BJ (cell line): ENCODE results near the gene PRR29. TPM values are rescaled to one million over a fixed set of nuclear protein-coding genes. Genes with fewer than 3 reads are reported as not detected.

ENCODE experiments used
- CTCF ChIA-PET: fragments of 350-600 bp; formaldehyde crosslinking; extraction: SDS; loops from one replicate; lab custom pipeline; 2021; ENCODE audit warnings: antibody characterized with exemption, inconsistent platforms; lab: Yijun Ruan, JAX
- POLR2A ChIA-PET: fragments of 300-600 bp; sonication (Branson Sonifier 250); formaldehyde crosslinking; extraction: SDS; loops from one replicate; lab custom pipeline; 2021; ENCODE audit warnings: antibody characterized with exemption; lab: Charles Lee
- DNase-seq: peaks from one replicate; pipeline ENCODE4 v3.0.0-alpha.2; 2011; ENCODE audit warnings: low read depth
- H3K27me3 ChIP-seq: 2 replicates; pipeline ENCODE4 v1.6.0; 2011; ENCODE audit warnings: low read length; ENCODE audit not compliant: control insufficient read depth, insufficient read depth
- H3K36me3 ChIP-seq: 2 replicates; pipeline ENCODE4 v1.5.1; 2011; ENCODE audit warnings: low read length; ENCODE audit not compliant: control insufficient read depth, insufficient read depth
- H3K4me3 ChIP-seq: 2 replicates; pipeline ENCODE4 v1.5.1; 2011; ENCODE audit warnings: low read depth, mild to moderate bottlenecking, control low read depth, low read length
- polyA plus RNA-seq: library from polyadenylated mRNA; depleted of rRNA; stranded (reverse); fragments of >200 nt; gene quantifications from 2 replicates; pipeline ENCODE4 v1.2.3, GENCODE V29; 2011
- TF ChIP-seq, protein P1 (sequence below): IDR thresholded peaks from 2 replicates; pipeline ENCODE4 v1.5.1; 2011; ENCODE audit warnings: low read depth, mild to moderate bottlenecking, control low read depth, inconsistent platforms, low read length, moderate library complexity; ENCODE audit not compliant: insufficient read depth

Gene PRR29
- polyA plus RNA-seq, 1 experiment: 0.21 TPM

DNA sequence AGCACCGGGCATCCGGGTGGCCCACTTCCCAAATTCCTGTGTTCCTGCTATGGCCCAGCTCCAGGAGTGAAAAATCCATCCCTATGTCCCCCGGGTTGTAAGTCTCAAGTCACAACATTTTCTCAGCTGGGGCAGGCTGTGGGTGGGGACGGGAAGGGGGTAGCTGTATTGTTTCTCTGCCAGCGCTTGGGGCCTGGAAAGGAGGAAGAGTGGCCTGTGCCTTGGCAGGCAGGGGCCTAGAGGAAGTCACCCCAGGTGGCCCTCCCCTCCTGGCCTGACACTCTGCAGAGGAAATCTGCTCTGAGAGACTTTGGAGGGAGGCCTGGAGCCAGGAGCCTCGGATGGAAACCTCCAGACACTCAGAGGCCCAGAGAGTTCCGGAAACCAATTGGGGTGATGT, 14.8 kb upstream of the PRR29 start:
- POLR2A ChIA-PET: no interaction called here
- Histone ChIP-seq H3K27me3 (no peaks in the 10 kb centered on the region), H3K4me3 (no peak overlapping the region), H3K36me3 (no peaks in the 10 kb centered on the region)
- no peak for DNase-seq
- CTCF ChIA-PET: interaction anchor here (1.1 to 5.9 kb wide), 4 partner anchors 9 to 64 kb away, joined by 3 to 26 read pairs (median 15); partner anchors contain the start of gene GH1
- TF ChIP-seq, protein P1, sequence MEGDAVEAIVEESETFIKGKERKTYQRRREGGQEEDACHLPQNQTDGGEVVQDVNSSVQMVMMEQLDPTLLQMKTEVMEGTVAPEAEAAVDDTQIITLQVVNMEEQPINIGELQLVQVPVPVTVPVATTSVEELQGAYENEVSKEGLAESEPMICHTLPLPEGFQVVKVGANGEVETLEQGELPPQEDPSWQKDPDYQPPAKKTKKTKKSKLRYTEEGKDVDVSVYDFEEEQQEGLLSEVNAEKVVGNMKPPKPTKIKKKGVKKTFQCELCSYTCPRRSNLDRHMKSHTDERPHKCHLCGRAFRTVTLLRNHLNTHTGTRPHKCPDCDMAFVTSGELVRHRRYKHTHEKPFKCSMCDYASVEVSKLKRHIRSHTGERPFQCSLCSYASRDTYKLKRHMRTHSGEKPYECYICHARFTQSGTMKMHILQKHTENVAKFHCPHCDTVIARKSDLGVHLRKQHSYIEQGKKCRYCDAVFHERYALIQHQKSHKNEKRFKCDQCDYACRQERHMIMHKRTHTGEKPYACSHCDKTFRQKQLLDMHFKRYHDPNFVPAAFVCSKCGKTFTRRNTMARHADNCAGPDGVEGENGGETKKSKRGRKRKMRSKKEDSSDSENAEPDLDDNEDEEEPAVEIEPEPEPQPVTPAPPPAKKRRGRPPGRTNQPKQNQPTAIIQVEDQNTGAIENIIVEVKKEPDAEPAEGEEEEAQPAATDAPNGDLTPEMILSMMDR: no peak

- Histone ChIP-seq H3K27me3 (no peaks in the 10 kb centered on the region), H3K4me3 (no peak overlapping the region), H3K36me3 (no peaks in the 10 kb centered on the region)
- POLR2A ChIA-PET: no interaction called here
- no peak for DNase-seq
- TF ChIP-seq, protein P1: no peak
- CTCF ChIA-PET: interaction anchor here (0.6 to 5.9 kb wide), 8 partner anchors 10 to 165 kb away, joined by 3 to 26 read pairs (median 4); partner anchors contain the start of genes GH1, ICAM2 and PRR29
Observed at GRCh38 chr17:63984236-63984635, 13.9 kb upstream of the PRR29 start.

DNA sequence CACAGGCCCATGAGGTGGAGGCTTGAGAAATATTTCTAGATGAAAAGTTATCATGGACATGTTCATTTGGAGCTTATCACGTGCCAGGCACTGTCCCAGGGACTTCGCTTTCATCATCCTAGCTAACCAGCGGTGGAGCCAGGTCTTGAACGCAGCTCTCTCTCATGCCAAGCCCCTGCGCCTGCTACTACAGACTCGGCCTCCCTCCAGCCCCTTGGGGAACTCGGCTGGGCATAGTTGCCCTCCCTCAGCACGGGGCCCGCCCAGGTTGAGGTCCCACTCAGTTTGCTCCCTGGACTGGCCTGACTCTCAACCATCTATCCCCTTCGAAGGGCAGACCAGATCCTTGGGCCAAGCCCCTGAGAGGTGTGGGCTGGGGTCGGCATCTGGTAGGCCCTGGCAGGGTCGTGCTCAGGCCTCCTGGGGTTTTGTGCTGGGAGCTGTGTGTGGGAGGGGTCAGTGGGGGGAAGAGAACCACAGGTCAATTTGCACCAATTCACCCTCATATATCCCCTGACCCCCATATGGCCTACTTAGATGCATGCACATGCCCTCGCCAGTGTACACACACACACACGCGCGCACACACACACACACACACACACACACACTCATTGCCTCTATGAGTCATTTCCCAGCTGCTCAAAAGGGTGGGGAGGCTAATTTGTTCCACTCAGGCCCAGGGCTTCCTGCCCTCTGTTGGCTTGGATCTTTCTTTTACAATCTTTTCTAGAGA, 13.3 kb upstream of the PRR29 start:
- Histone ChIP-seq H3K27me3 (peaks cover 4% of the 10 kb centered on the region), H3K4me3 (no peak overlapping the region), H3K36me3 (no peaks in the 10 kb centered on the region)
- POLR2A ChIA-PET: no interaction called here
- DNase-seq: peak; percentile 54
- CTCF ChIA-PET: interaction anchor here (0.6 to 5.9 kb wide), 10 partner anchors 10 to 165 kb away, joined by 3 to 26 read pairs (median 4); partner anchors contain the start of genes CSHL1, GH1, ICAM2 and PRR29
- TF ChIP-seq, protein P1: no peak

GRCh38 chr17:63985387-63986140, 12.6 kb upstream of the PRR29 start:
- POLR2A ChIA-PET: no interaction called here
- DNase-seq: no peak
- no peaks in the 10 kb centered on the region for H3K36me3 ChIP-seq
- CTCF ChIA-PET: interaction anchor here (0.9 to 5.9 kb wide), 8 partner anchors 15 to 81 kb away, joined by 3 to 26 read pairs (median 5); partner anchors contain the start of genes CSHL1, GH1 and ICAM2
- TF ChIP-seq, protein P1: no peak
- H3K4me3 ChIP-seq: no peak overlapping the region
- H3K27me3 ChIP-seq: peaks cover 4% of the 10 kb centered on the region

DNA sequence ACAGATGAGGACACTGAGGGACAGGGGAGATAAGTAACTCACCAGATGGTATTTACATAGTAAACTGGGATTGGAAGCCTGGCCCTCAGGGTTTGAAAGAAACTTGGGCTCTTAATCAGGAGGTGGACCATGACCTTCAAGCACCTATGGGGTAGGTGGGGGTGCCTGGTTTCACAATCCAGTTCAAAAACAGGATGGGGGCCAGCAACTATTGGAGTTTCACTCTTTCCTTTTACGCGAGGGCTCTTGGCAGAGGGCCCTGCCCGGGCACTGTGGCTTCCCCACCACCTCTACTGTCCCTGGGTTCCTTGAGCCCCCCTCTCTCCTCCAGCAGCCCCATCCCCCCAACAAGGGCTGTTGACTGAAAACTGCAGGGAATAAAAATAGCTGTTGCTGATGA, 11.3 kb upstream of the PRR29 start:
- DNase-seq: no peak
- ChIA-PET CTCF (interaction anchor here (1.2 to 5.0 kb wide), 2 partner anchors 38 to 68 kb away, joined by 6 to 26 read pairs; partner anchors contain the start of gene GH1), POLR2A (no interaction called here)
- no peaks in the 10 kb centered on the region for H3K36me3 ChIP-seq
- TF ChIP-seq, protein P1: no peak
- H3K4me3 ChIP-seq: no peak overlapping the region
- peaks cover 6% of the 10 kb centered on the region for H3K27me3 ChIP-seq
